GM23338 (cell line): Measurements from ENCODE around the gene SCIN. TPM values are rescaled to one million over a fixed set of nuclear protein-coding genes. Genes with fewer than 3 reads are reported as not detected.

Experiments used
- ATAC-seq: fragments of 200-7000 bp; cut with Tn5 transposase; 3 replicates; pipeline ENCODE4 v1.9.1; 2020
- DNase-seq: peaks from one replicate; pipeline ENCODE4 v3.0.0-alpha.2; 2015; ENCODE audit warnings: low spot score
- H2AFZ ChIP-seq: fragments of 200-600 bp; sonication (generic); 2 replicates; pipeline ENCODE4 v1.8.0; 2016; ENCODE audit warnings: antibody characterized with exemption, mild to moderate bottlenecking, moderate library complexity
- H3F3A ChIP-seq: fragments of 200-600 bp; sonication (generic); replicated peaks from 2 replicates; pipeline ENCODE4 v1.8.0; 2017; ENCODE audit warnings: antibody characterized with exemption, mixed run types, low read depth
- H3K27ac ChIP-seq: fragments of 200-600 bp; sonication (generic); 2 replicates; pipeline ENCODE4 v1.6.1; 2016; ENCODE audit warnings: low read depth
- H3K27me3 ChIP-seq: fragments of 200-600 bp; sonication (generic); 2 replicates; pipeline ENCODE4 v1.8.0; 2016; ENCODE audit warnings: mild to moderate bottlenecking, mixed run types, moderate library complexity; ENCODE audit not compliant: insufficient read depth
- H3K36me3 ChIP-seq: fragments of 200-600 bp; sonication (generic); 2 replicates; pipeline ENCODE4 v1.8.0; 2016; ENCODE audit warnings: mild to moderate bottlenecking; ENCODE audit not compliant: insufficient read depth
- H3K4me1 ChIP-seq: fragments of 200-600 bp; sonication (generic); 2 replicates; pipeline ENCODE4 v1.8.0; 2016; ENCODE audit warnings: mild to moderate bottlenecking, moderate library complexity; ENCODE audit not compliant: insufficient read depth
- H3K4me2 ChIP-seq: fragments of 200-600 bp; sonication (generic); 2 replicates; pipeline ENCODE4 v1.7.1; 2017; ENCODE audit warnings: mixed run types
- H3K4me3 ChIP-seq: fragments of 200-600 bp; sonication (generic); 2 replicates; pipeline ENCODE4 v1.6.1; 2016; ENCODE audit warnings: mixed run types
- H3K79me2 ChIP-seq: fragments of 200-600 bp; sonication (generic); replicated peaks from 2 replicates; pipeline ENCODE4 v1.8.0; 2017; ENCODE audit warnings: mild to moderate bottlenecking; ENCODE audit not compliant: insufficient read depth
- H3K9me2 ChIP-seq: fragments of 200-600 bp; sonication (generic); 2 replicates; pipeline ENCODE4 v1.8.0; 2017; ENCODE audit not compliant: insufficient read depth
- H4K20me1 ChIP-seq: fragments of 200-600 bp; sonication (generic); replicated peaks from 2 replicates; pipeline ENCODE4 v1.8.0; 2017; ENCODE audit warnings: mild to moderate bottlenecking; ENCODE audit not compliant: insufficient read depth
- H3K27ac Mint-ChIP-seq: 2 replicates; pipeline ENCODE4 v1.8.0; 2020; ENCODE audit warnings: inconsistent platforms, mild to moderate bottlenecking, moderate library complexity, mixed read lengths
- H3K27me3 Mint-ChIP-seq: 3 replicates; pipeline ENCODE4 v1.8.0; 2022; ENCODE audit warnings: low read depth, mild to moderate bottlenecking, moderate library complexity, mixed read lengths, inconsistent platforms; ENCODE audit not compliant: insufficient read depth, poor library complexity
- H3K36me3 Mint-ChIP-seq: 3 replicates; pipeline ENCODE4 v1.8.0; 2021; ENCODE audit warnings: low read depth, mild to moderate bottlenecking, inconsistent platforms, moderate library complexity, mixed read lengths
- H3K4me1 Mint-ChIP-seq: 3 replicates; pipeline ENCODE4 v1.8.0; 2020; ENCODE audit warnings: mild to moderate bottlenecking, inconsistent platforms, mixed read lengths
- H3K4me3 Mint-ChIP-seq: 3 replicates; pipeline ENCODE4 v1.8.0; 2021; ENCODE audit warnings: moderate library complexity, mild to moderate bottlenecking, inconsistent platforms, mixed read lengths
- H3K9me3 Mint-ChIP-seq: 3 replicates; pipeline ENCODE4 v1.8.0; 2020; ENCODE audit warnings: moderate library complexity, mild to moderate bottlenecking, inconsistent platforms, mixed read lengths
- ETS1 ChIP-seq: IDR thresholded peaks from 2 replicates; pipeline ENCODE4 v1.6.1; 2016; ENCODE audit warnings: antibody characterized with exemption
- JUNB ChIP-seq: IDR thresholded peaks from one replicate; pipeline ENCODE4 v1.6.1; 2016; ENCODE audit warnings: antibody characterized with exemption; ENCODE audit not compliant: unreplicated experiment
- NANOG ChIP-seq: IDR thresholded peaks from 2 replicates; pipeline ENCODE4 v1.6.1; 2016; ENCODE audit warnings: antibody characterized with exemption, borderline replicate concordance
- POLR2AphosphoS5 ChIP-seq: IDR thresholded peaks from 2 replicates; pipeline ENCODE4 v1.6.1; 2016; ENCODE audit warnings: antibody characterized with exemption, low read depth
- polyA plus RNA-seq: library from polyadenylated mRNA; unstranded; fragments of >200 nt; fragmentation: Nextera tagmentation; extraction: Ambion mirVana; gene quantifications from 2 replicates; pipeline ENCODE4 v1.2.1, GENCODE V29; 2016
- total RNA-seq: library from RNA; depleted of rRNA; stranded (reverse); fragments of >200 nt; shearing (Covaris generic); gene quantifications from 2 replicates; pipeline ENCODE4 v1.2.3, GENCODE V29; 2014

The SCIN gene
- total and polyA plus RNA-seq, 2 experiments from 2014 or later, result 0.80 to 0.92 TPM

- no peaks in the 10 kb centered on the region for H3F3A ChIP-seq
- H3K27ac Mint-ChIP-seq, result no peak overlapping the region
- no peak overlapping the region for H3K27ac ChIP-seq
- H3K79me2 ChIP-seq, result no peaks in the 10 kb centered on the region
- DNase-seq (no peak), ATAC-seq (no peak)
- H2AFZ ChIP-seq, result no peak overlapping the region
- H3K4me3 ChIP-seq, result no peak overlapping the region
- peaks cover 5% of the 10 kb centered on the region for H3K27me3 Mint-ChIP-seq
- TF ChIP-seq ETS1 (no peak), JUNB (no peak), POLR2AphosphoS5 (no peak)
- no peak overlapping the region for H3K4me3 Mint-ChIP-seq
- H3K4me2 ChIP-seq, result no peak overlapping the region
- no peaks in the 10 kb centered on the region for H3K9me3 Mint-ChIP-seq
- no peaks in the 10 kb centered on the region for H3K36me3 Mint-ChIP-seq
- H3K9me2 ChIP-seq, result no peaks in the 10 kb centered on the region
- no peaks in the 10 kb centered on the region for H4K20me1 ChIP-seq
- no peaks in the 10 kb centered on the region for H3K4me1 ChIP-seq
- no peaks in the 10 kb centered on the region for H3K4me1 Mint-ChIP-seq
- H3K27me3 ChIP-seq, result no peaks in the 10 kb centered on the region
- H3K36me3 ChIP-seq, result no peaks in the 10 kb centered on the region
Observed at GRCh38 chr7:12582362-12582761, 11.8 kb downstream of the SCIN start.

GRCh38 chr7:12583176-12583575 lies 12.7 kb downstream of the SCIN start:
- no peak for ATAC-seq
- Mint-ChIP-seq H3K27me3 (peaks cover 5% of the 10 kb centered on the region), H3K36me3 (no peaks in the 10 kb centered on the region; the same call in 2 of the 3 replicates), H3K27ac (no peak overlapping the region), H3K4me3 (no peak overlapping the region), H3K4me1 (no peaks in the 10 kb centered on the region; the same call in 2 of the 3 replicates), H3K9me3 (peaks cover 2% of the 10 kb centered on the region; the same call in 2 of the 3 replicates)
- H3K36me3 ChIP-seq, result no peaks in the 10 kb centered on the region
- no peak for TF ChIP-seq NANOG
- no peaks in the 10 kb centered on the region for H4K20me1 ChIP-seq
- no peak overlapping the region for H3K27ac ChIP-seq
- H3K27me3 ChIP-seq, result no peaks in the 10 kb centered on the region
- H3K9me2 ChIP-seq, result no peaks in the 10 kb centered on the region
- H3K4me2 ChIP-seq, result no peak overlapping the region
- no peaks in the 10 kb centered on the region for H3K79me2 ChIP-seq
- no peak overlapping the region for H3K4me3 ChIP-seq
- no peak for DNase-seq
- H2AFZ ChIP-seq, result no peak overlapping the region
- no peaks in the 10 kb centered on the region for H3F3A ChIP-seq
- H3K4me1 ChIP-seq, result no peaks in the 10 kb centered on the region

- H3K4me1 Mint-ChIP-seq, result no peaks in the 10 kb centered on the region; the same call in 2 of the 3 replicates
- ATAC-seq, result no peak
Observed at GRCh38 chr7:12583922-12584321, 13.4 kb downstream of the SCIN start.

More at GRCh38 chr7:12583922-12584321, 13.4 kb downstream of the SCIN start:
- H3K36me3 Mint-ChIP-seq, result no peaks in the 10 kb centered on the region; the same call in 1 of the 3 replicates
- DNase-seq, result no peak
- H4K20me1 ChIP-seq, result no peaks in the 10 kb centered on the region
- no peak overlapping the region for H2AFZ ChIP-seq
- H3K27ac Mint-ChIP-seq, result no peak overlapping the region
- no peaks in the 10 kb centered on the region for H3K36me3 ChIP-seq
- no peak overlapping the region for H3K4me3 Mint-ChIP-seq
- no peak overlapping the region for H3K4me2 ChIP-seq
- TF ChIP-seq ETS1, result no peak
- peaks cover 3% of the 10 kb centered on the region for H3K27me3 Mint-ChIP-seq
- no peaks in the 10 kb centered on the region for H3F3A ChIP-seq
- no peaks in the 10 kb centered on the region for H3K27me3 ChIP-seq
- H3K9me2 ChIP-seq, result no peaks in the 10 kb centered on the region
- no peak overlapping the region for H3K27ac ChIP-seq
- H3K4me3 ChIP-seq, result no peak overlapping the region
- H3K4me1 ChIP-seq, result no peaks in the 10 kb centered on the region
- no peaks in the 10 kb centered on the region for H3K79me2 ChIP-seq
- peaks cover 3% of the 10 kb centered on the region; the same call in 2 of the 3 replicates for H3K9me3 Mint-ChIP-seq
